Ishikawa (cell line): ENCODE data around the gene ZNF366.

Experiments
- CEBPB ChIP-seq: IDR thresholded peaks from 2 replicates; pipeline ENCODE4 v1.6.1; 2012
- CREB1 ChIP-seq: IDR thresholded peaks from 2 replicates; pipeline ENCODE4 v1.6.1; 2012; ENCODE audit warnings: low read depth
- EGR1 ChIP-seq: IDR thresholded peaks from 2 replicates; pipeline ENCODE4 v1.6.1; 2012
- EP300 ChIP-seq: IDR thresholded peaks from 2 replicates; pipeline ENCODE4 v1.6.1; 2012; ENCODE audit warnings: borderline replicate concordance
- FOXM1 ChIP-seq: IDR thresholded peaks from 2 replicates; pipeline ENCODE4 v1.6.1; 2012; ENCODE audit warnings: low read depth, borderline replicate concordance
- RAD21 ChIP-seq: IDR thresholded peaks from 2 replicates; pipeline ENCODE4 v1.6.1; 2012; ENCODE audit warnings: low read depth
- TAF1 ChIP-seq: IDR thresholded peaks from 2 replicates; pipeline ENCODE4 v1.6.1; 2012; ENCODE audit warnings: low read depth, mild to moderate bottlenecking
- USF1 ChIP-seq: IDR thresholded peaks from 2 replicates; pipeline ENCODE4 v1.6.1; 2012
- YY1 ChIP-seq: IDR thresholded peaks from 2 replicates; pipeline ENCODE4 v1.6.1; 2012; ENCODE audit warnings: low read depth
- ZBTB7A ChIP-seq: IDR thresholded peaks from 2 replicates; pipeline ENCODE4 v1.6.1; 2012; ENCODE audit warnings: low read depth
- TF ChIP-seq, protein P1 (sequence below): IDR thresholded peaks from 2 replicates; pipeline ENCODE4 v1.6.1; 2012
- TF ChIP-seq, protein P2 (sequence below): IDR thresholded peaks from 2 replicates; pipeline ENCODE4 v1.6.1; 2012; ENCODE audit warnings: low read depth, mild to moderate bottlenecking

DNA sequence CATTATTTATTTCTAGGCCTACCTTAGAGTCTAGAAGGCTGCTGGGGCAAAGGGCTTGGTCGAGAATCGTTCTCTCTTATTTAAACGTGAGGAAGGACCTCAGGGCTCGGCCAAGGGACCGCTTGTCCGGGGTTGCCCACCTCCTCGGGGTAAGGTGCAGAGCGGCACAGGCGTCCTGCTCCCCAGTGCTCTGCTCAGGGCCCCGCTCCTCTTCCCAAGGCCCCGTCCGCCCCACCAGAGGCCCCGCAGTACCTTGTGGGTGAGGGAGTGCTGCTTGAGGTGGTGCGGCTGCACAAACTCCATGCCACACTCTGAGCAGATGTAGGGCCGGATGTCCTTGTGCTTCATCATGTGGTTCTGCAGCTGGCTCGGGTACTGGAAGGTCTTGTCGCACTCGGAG is 47.3 kb downstream of the ZNF366 start:
- no peak for TF ChIP-seq FOXM1
- no peak for TF ChIP-seq RAD21
- TF ChIP-seq USF1 = no peak
- no peak for TF ChIP-seq EP300
- TF ChIP-seq CEBPB = no peak
- TF ChIP-seq, protein P1, sequence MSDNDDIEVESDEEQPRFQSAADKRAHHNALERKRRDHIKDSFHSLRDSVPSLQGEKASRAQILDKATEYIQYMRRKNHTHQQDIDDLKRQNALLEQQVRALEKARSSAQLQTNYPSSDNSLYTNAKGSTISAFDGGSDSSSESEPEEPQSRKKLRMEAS = no peak
- TF ChIP-seq, protein P2, sequence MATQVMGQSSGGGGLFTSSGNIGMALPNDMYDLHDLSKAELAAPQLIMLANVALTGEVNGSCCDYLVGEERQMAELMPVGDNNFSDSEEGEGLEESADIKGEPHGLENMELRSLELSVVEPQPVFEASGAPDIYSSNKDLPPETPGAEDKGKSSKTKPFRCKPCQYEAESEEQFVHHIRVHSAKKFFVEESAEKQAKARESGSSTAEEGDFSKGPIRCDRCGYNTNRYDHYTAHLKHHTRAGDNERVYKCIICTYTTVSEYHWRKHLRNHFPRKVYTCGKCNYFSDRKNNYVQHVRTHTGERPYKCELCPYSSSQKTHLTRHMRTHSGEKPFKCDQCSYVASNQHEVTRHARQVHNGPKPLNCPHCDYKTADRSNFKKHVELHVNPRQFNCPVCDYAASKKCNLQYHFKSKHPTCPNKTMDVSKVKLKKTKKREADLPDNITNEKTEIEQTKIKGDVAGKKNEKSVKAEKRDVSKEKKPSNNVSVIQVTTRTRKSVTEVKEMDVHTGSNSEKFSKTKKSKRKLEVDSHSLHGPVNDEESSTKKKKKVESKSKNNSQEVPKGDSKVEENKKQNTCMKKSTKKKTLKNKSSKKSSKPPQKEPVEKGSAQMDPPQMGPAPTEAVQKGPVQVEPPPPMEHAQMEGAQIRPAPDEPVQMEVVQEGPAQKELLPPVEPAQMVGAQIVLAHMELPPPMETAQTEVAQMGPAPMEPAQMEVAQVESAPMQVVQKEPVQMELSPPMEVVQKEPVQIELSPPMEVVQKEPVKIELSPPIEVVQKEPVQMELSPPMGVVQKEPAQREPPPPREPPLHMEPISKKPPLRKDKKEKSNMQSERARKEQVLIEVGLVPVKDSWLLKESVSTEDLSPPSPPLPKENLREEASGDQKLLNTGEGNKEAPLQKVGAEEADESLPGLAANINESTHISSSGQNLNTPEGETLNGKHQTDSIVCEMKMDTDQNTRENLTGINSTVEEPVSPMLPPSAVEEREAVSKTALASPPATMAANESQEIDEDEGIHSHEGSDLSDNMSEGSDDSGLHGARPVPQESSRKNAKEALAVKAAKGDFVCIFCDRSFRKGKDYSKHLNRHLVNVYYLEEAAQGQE = no peak
- no peak for TF ChIP-seq ZBTB7A
- no peak for TF ChIP-seq EGR1
- no peak for TF ChIP-seq CREB1
- no peak for TF ChIP-seq YY1
- no peak for TF ChIP-seq TAF1
